DND-41 (cell line): ENCODE data around the gene DBP.

ENCODE experiments used
- ATAC-seq: fragments of 200-7000 bp; cut with Tn5 transposase; 3 replicates; pipeline ENCODE4 v1.9.1; 2021; ENCODE audit warnings: low read depth; ENCODE audit not compliant: insufficient read depth
- DNase-seq: peaks from one replicate; pipeline ENCODE4 v3.0.0-alpha.2; 2020
- H2AFZ ChIP-seq: 2 replicates; pipeline ENCODE4 v1.6.0; 2012; ENCODE audit warnings: low read depth, low read length
- H3K27ac ChIP-seq: 2 replicates; pipeline ENCODE4 v1.5.1; 2012; ENCODE audit warnings: low read length, inconsistent platforms
- H3K27me3 ChIP-seq: fragments of 200-600 bp; sonication (generic); 2 replicates; pipeline ENCODE4 v1.6.0; 2012; ENCODE audit warnings: low read length, mild to moderate bottlenecking, inconsistent platforms; ENCODE audit not compliant: insufficient read depth, poor library complexity
- H3K36me3 ChIP-seq: 2 replicates; pipeline ENCODE4 v1.5.1; 2012; ENCODE audit warnings: low read length, inconsistent platforms; ENCODE audit not compliant: insufficient read depth
- H3K4me1 ChIP-seq: 2 replicates; pipeline ENCODE4 v1.5.1; 2012; ENCODE audit warnings: mild to moderate bottlenecking, low read length; ENCODE audit not compliant: insufficient read depth
- H3K4me2 ChIP-seq: 2 replicates; pipeline ENCODE4 v1.6.0; 2012; ENCODE audit warnings: mild to moderate bottlenecking, moderate library complexity, low read length, inconsistent platforms; ENCODE audit not compliant: insufficient read depth
- H3K4me3 ChIP-seq, 2 experiments: fragments of 200-600 bp in 1 of 2; shearing (Covaris generic) in 1 of 2; 2 replicates each; pipeline ENCODE4 v1.5.1; 2012 to 2016; ENCODE audit warnings: inconsistent platforms in 2 of 2, low read length in 2 of 2, mild to moderate bottlenecking in 2 of 2, low read depth in 1 of 2, moderate library complexity in 1 of 2
- H3K79me2 ChIP-seq: 2 replicates; pipeline ENCODE4 v1.6.0; 2012; ENCODE audit warnings: low read length, inconsistent platforms; ENCODE audit not compliant: insufficient read depth
- H3K9ac ChIP-seq: 2 replicates; pipeline ENCODE4 v1.6.0; 2012; ENCODE audit warnings: low read depth, mild to moderate bottlenecking, inconsistent platforms, low read length, moderate library complexity
- H3K9me3 ChIP-seq: 2 replicates; pipeline ENCODE4 v1.5.1; 2012; ENCODE audit warnings: low read length, moderate library complexity, mild to moderate bottlenecking, inconsistent platforms; ENCODE audit not compliant: insufficient read depth, severe bottlenecking
- H4K20me1 ChIP-seq: 2 replicates; pipeline ENCODE4 v1.6.0; 2012; ENCODE audit warnings: low read length; ENCODE audit not compliant: insufficient read depth
- CTCF ChIP-seq: IDR thresholded peaks from 2 replicates; pipeline ENCODE4 v1.5.1; 2012; ENCODE audit warnings: borderline replicate concordance, low read length, moderate library complexity, mild to moderate bottlenecking; ENCODE audit not compliant: poor library complexity, severe bottlenecking; ENCODE audit errors: extremely low read depth
- EZH2 ChIP-seq: IDR thresholded peaks from 3 replicates; pipeline ENCODE4 v1.6.1; 2012; ENCODE audit warnings: borderline replicate concordance, low read depth, mild to moderate bottlenecking, moderate library complexity, low read length, inconsistent platforms; ENCODE audit not compliant: severe bottlenecking

DBP gene

DNA sequence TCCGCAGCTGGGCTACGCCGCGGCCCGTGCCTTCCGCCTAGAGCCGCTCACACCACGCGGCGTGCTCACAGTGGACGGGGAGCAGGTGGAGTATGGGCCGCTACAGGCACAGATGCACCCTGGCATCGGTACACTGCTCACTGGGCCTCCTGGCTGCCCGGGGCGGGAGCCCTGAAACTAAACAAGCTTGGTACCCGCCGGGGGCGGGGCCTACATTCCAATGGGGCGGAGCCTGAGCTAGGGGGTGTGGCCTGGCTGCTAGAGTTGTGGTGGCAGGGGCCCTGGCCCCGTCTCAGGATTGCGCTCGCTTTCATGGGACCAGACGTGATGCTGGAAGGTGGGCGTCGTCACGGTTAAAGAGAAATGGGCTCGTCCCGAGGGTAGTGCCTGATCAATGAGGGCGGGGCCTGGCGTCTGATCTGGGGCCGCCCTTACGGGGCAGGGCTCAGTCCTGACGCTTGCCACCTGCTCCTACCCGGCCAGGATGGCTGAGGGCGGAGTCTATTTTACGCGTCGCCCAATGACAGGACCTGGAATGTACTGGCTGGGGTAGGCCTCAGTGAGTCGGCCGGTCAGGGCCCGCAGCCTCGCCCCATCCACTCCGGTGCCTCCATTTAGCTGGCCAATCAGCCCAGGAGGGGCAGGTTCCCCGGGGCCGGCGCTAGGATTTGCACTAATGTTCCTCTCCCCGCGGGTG, 7.4 kb downstream of the DBP start:
- Histone ChIP-seq H3K27me3 (no peaks in the 10 kb centered on the region), H3K9ac (no peak overlapping the region), H3K9me3 (no peaks in the 10 kb centered on the region), H3K4me3 (no peak overlapping the region), H3K4me1 (peaks cover 32% of the 10 kb centered on the region), H3K36me3 (peaks cover 73% of the 10 kb centered on the region), H2AFZ (no peak overlapping the region), H3K27ac (no peak overlapping the region), H3K79me2 (peaks cover 17% of the 10 kb centered on the region), H4K20me1 (peaks cover 11% of the 10 kb centered on the region), H3K4me2 (no peak overlapping the region)
- ATAC-seq (no peak), DNase-seq (peak; percentile 56)
- TF ChIP-seq CTCF = no peak
- TF ChIP-seq EZH2 = no peak

DNA sequence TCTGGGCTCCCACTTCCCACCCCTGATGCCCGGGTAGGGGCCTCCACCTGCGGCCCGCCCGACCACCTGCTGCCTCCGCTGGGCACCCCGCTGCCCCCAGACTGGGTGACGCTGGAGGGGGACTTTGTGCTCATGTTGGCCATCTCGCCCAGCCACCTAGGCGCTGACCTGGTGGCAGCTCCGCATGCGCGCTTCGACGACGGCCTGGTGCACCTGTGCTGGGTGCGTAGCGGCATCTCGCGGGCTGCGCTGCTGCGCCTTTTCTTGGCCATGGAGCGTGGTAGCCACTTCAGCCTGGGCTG, 7.9 kb downstream of the DBP start:
- Histone ChIP-seq H4K20me1 (peaks cover 11% of the 10 kb centered on the region), H3K4me1 (peaks cover 33% of the 10 kb centered on the region), H2AFZ (no peak overlapping the region), H3K79me2 (peaks cover 22% of the 10 kb centered on the region), H3K27me3 (no peaks in the 10 kb centered on the region), H3K4me2 (no peak overlapping the region), H3K27ac (no peak overlapping the region), H3K4me3 (no peak overlapping the region), H3K9ac (no peak overlapping the region), H3K36me3 (peaks cover 73% of the 10 kb centered on the region), H3K9me3 (no peaks in the 10 kb centered on the region)
- ATAC-seq (no peak), DNase-seq (peak; percentile 8)
- TF ChIP-seq EZH2 (no peak), CTCF (no peak)

DNA sequence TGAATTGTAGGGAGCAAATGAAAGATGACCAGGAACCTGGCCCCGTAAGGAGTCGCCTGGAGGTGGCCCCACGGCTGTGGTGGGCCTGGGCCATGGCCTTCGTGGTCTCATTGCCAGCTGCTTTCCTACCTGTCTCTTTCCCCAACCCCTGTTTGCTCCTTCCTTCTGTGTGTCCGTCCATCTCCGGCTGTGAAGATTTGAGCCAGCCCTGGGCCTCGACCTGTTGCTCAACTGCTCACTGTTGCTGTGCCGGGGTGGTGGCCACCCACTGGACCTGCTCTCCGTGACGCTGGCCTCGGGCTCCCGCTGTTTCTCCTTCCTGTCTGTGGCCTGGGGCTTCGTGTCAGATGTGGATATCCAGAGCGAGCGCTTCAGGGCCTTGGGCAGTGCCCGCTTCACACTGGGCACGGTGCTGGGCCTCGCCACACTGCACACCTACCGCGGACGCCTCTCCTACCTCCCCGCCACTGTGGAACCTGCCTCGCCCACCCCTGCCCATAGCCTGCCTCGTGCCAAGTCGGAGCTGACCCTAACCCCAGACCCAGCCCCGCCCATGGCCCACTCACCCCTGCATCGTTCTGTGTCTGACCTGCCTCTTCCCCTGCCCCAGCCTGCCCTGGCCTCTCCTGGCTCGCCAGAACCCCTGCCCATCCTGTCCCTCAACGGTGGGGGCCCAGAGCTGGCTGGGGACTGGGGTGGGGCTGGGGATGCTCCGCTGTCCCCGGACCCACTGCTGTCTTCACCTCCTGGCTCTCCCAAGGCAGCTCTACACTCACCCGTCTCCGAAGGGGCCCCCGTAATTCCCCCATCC, 8.5 kb downstream of the DBP start:
- no peak overlapping the region for H3K27ac ChIP-seq
- peaks cover 22% of the 10 kb centered on the region for H3K79me2 ChIP-seq
- H3K4me3 ChIP-seq = no peak overlapping the region
- peak; percentile 10 for DNase-seq
- H3K4me2 ChIP-seq = no peak overlapping the region
- H3K36me3 ChIP-seq = peaks cover 73% of the 10 kb centered on the region
- no peak for ATAC-seq
- no peak for TF ChIP-seq CTCF
- no peak for TF ChIP-seq EZH2
- H2AFZ ChIP-seq = no peak overlapping the region
- H3K4me1 ChIP-seq = peaks cover 30% of the 10 kb centered on the region
- no peak overlapping the region for H3K9ac ChIP-seq
- no peaks in the 10 kb centered on the region for H3K27me3 ChIP-seq
- H3K9me3 ChIP-seq = no peaks in the 10 kb centered on the region
- H4K20me1 ChIP-seq = peaks cover 11% of the 10 kb centered on the region
